ENCODE results near the gene FURIN. TPM values are rescaled to one million over a fixed set of nuclear protein-coding genes. Genes with fewer than 3 reads are reported as not detected.

FURIN gene
- total and polyA plus RNA-seq, 2 of the 4 experiments (the other 2 are of a cell fraction): 34.8 to 54.3 TPM

GRCh38 chr15:90904746-90905145 lies 36.4 kb downstream of the FURIN start:
- BruUV-seq (replicated peaks): no TSS peak
- Histone ChIP-seq H3K36me3 (ENCODE audit: control insufficient read depth, insufficient read depth, low read length) (peaks cover 22% of the 10 kb centered on the region), H3K4me3 (ENCODE audit: insufficient read depth, low read depth, low read length) (no peak overlapping the region), H3K9me3 (ENCODE audit: control insufficient read depth, insufficient read depth, low read length) (no peaks in the 10 kb centered on the region), H2AFZ (replicated peaks; ENCODE audit: low read length, poor library complexity) (no peak overlapping the region), H3K27me3 (ENCODE audit: control insufficient read depth, insufficient read depth, low read length) (no peaks in the 10 kb centered on the region), H4K5ac (ENCODE audit: low read depth, low read length) (no peak overlapping the region), H3K23ac (ENCODE audit: low read depth, low read length) (no peak overlapping the region), H3K4ac (ENCODE audit: low read depth, low read length) (no peak overlapping the region), H3K18ac (ENCODE audit: low read depth, low read length) (no peak overlapping the region), H3K56ac (ENCODE audit: extremely low read depth, insufficient read depth, low read length) (no peak overlapping the region), H2BK15ac (ENCODE audit: low read depth, low read length) (no peak overlapping the region), H3K14ac (replicated peaks; ENCODE audit: low read depth, low read length) (no peak overlapping the region), H4K20me1 (ENCODE audit: insufficient read depth, low read length) (no peaks in the 10 kb centered on the region), H2BK120ac (ENCODE audit: low read depth, low read length) (no peak overlapping the region), H3K4me1 (ENCODE audit: control insufficient read depth, insufficient read depth, low read length) (peaks cover 4% of the 10 kb centered on the region; the same call in 1 of the 2 replicates), H3K27ac (ENCODE audit: insufficient read depth, low read length) (no peak overlapping the region), H2AK5ac (ENCODE audit: low read depth, low read length) (no peak overlapping the region), H4K91ac (ENCODE audit: insufficient read depth, low read depth, low read length) (no peak overlapping the region), H3K79me1 (ENCODE audit: low read depth in 1 of 2, low read length in 2 of 2) (peaks cover 0 to 13% of the 10 kb centered on the region in 2 experiments; a peak in 2 of 4 replicates), H2BK20ac (ENCODE audit: low read depth, low read length) (no peak overlapping the region), H3K4me2 (ENCODE audit: low read depth, low read length) (no peak overlapping the region), H2AK9ac (replicated peaks; ENCODE audit: low read depth, low read length, poor library complexity) (peak overlapping the region; percentile 9), H3K9me1 (ENCODE audit: insufficient read depth, low read length) (no peaks in the 10 kb centered on the region), H2BK5ac (ENCODE audit: low read depth, low read length, poor library complexity, severe bottlenecking) (no peak overlapping the region), H4K8ac (ENCODE audit: low read depth in 2 of 2, low read length in 2 of 2) (no peak overlapping the region), H3K9ac (ENCODE audit: low read depth, low read length) (no peak overlapping the region)
- POLR2A ChIA-PET (ENCODE audit: unreplicated experiment): no interaction called here
- in situ Hi-C loops (cut with MboI; ENCODE audit: low sequenced_read_pairs): no loop called here
- 100% methylated on average over 4 of the region's 9 CpGs; no CpG with 5 or more reads in 1 of the 2 experiments for WGBS, 2 experiments (ENCODE audit: extremely low coverage in 2 of 2, insufficient read length in 1 of 2)
- ATAC-seq (ENCODE audit: low read depth): no peak
- intact Hi-C loops (cut with micrococcal nuclease): no loop called here
- dilution Hi-C loops (cut with HindIII; ENCODE audit: low sequenced_read_pairs, unreplicated experiment): no loop called here
- CTCF ChIA-PET: interaction anchor here (0.6 to 1.2 kb wide), 3 partner anchors 18 to 1488 kb away, joined by 3 to 5 read pairs (median 4); partner anchors contain the start of gene FES
- TF ChIP-seq, protein P1, sequence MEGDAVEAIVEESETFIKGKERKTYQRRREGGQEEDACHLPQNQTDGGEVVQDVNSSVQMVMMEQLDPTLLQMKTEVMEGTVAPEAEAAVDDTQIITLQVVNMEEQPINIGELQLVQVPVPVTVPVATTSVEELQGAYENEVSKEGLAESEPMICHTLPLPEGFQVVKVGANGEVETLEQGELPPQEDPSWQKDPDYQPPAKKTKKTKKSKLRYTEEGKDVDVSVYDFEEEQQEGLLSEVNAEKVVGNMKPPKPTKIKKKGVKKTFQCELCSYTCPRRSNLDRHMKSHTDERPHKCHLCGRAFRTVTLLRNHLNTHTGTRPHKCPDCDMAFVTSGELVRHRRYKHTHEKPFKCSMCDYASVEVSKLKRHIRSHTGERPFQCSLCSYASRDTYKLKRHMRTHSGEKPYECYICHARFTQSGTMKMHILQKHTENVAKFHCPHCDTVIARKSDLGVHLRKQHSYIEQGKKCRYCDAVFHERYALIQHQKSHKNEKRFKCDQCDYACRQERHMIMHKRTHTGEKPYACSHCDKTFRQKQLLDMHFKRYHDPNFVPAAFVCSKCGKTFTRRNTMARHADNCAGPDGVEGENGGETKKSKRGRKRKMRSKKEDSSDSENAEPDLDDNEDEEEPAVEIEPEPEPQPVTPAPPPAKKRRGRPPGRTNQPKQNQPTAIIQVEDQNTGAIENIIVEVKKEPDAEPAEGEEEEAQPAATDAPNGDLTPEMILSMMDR (conservative IDR thresholded peaks at IDR 0.05; ENCODE audit: low read depth, low read length): no peak
- TF ChIP-seq CEBPB (IDR thresholded peaks at IDR 0.05; ENCODE audit: low read depth, low read length): no peak
- no peak for TF ChIP-seq SMC3 (IDR thresholded peaks at IDR 0.05; ENCODE audit: low read depth, low read length)
- no peak for TF ChIP-seq CHD1 (IDR thresholded peaks at IDR 0.05; ENCODE audit: low read depth, low read length)
- TF ChIP-seq RFX5 (IDR thresholded peaks at IDR 0.05; ENCODE audit: low read depth, low read length): no peak
- DNase-seq: no peak

Data from IMR-90 (cell line).